Measurements from ENCODE around the gene ANKRD2.

DNA sequence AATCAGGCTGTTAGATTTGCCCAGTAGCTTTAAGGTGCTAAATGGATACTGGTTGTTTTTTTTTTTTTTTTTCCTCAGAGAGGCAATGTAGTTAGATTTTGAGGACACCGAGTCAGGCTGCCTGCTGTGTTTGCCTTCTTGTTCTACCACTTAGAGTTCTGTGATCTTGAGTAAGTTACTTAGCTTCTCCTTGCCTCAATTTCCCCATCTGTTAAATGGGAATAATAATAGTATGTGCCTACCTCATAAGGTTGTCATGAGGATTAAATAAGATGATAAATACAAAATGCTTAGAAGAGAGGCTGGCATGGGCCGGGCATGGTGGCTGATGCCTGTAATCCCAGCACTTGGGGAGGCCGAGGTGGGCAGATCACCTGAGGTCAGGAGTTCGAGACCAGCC lies 46.2 kb downstream of the ANKRD2 start:
- TF ChIP-seq ZNF521 (tag by site-specific recombination; IDR thresholded peaks at IDR 0.05) (no peak), RBAK (tag by site-specific recombination; IDR thresholded peaks at IDR 0.05) (no peak), ZNF670 (tag by site-specific recombination; IDR thresholded peaks at IDR 0.05; ENCODE audit: low read depth) (no peak), ZFHX2 (tag by site-specific recombination; conservative IDR thresholded peaks at IDR 0.05) (no peak), ZNF423 (tag by site-specific recombination; IDR thresholded peaks at IDR 0.05) (no peak)
- TF ChIP-seq, protein P1, sequence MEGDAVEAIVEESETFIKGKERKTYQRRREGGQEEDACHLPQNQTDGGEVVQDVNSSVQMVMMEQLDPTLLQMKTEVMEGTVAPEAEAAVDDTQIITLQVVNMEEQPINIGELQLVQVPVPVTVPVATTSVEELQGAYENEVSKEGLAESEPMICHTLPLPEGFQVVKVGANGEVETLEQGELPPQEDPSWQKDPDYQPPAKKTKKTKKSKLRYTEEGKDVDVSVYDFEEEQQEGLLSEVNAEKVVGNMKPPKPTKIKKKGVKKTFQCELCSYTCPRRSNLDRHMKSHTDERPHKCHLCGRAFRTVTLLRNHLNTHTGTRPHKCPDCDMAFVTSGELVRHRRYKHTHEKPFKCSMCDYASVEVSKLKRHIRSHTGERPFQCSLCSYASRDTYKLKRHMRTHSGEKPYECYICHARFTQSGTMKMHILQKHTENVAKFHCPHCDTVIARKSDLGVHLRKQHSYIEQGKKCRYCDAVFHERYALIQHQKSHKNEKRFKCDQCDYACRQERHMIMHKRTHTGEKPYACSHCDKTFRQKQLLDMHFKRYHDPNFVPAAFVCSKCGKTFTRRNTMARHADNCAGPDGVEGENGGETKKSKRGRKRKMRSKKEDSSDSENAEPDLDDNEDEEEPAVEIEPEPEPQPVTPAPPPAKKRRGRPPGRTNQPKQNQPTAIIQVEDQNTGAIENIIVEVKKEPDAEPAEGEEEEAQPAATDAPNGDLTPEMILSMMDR (tag by site-specific recombination; IDR thresholded peaks at IDR 0.05): no peak
